SK-N-SH (cell line): Measurements from ENCODE around the gene COL26A1.

ENCODE experiments used
- CTCF ChIP-seq: fragments of 200-600 bp; sonication (generic); IDR thresholded peaks from 2 replicates; pipeline ENCODE4 v1.6.1; 2017; ENCODE audit warnings: antibody characterized with exemption, mild to moderate bottlenecking, moderate library complexity
- EP300 ChIP-seq, 2 experiments: IDR thresholded peaks; 2 replicates each; pipeline versions ENCODE4 v1.4.0 to v1.6.1; 2012; ENCODE audit warnings: borderline replicate concordance in 1 of 2, low read depth in 1 of 2, low read length in 1 of 2
- GABPA ChIP-seq: IDR thresholded peaks from 2 replicates; pipeline ENCODE4 v1.4.0; 2012; ENCODE audit warnings: low read depth, mild to moderate bottlenecking
- GATA2 ChIP-seq: sonication (generic); formaldehyde crosslinking; IDR thresholded peaks from 2 replicates; pipeline ENCODE4 v1.5.0; 2020; ENCODE audit warnings: mild to moderate bottlenecking, missing genetic modification reagents
- JUND ChIP-seq: IDR thresholded peaks from 2 replicates; pipeline ENCODE4 v1.4.0; 2012
- POLR2AphosphoS5 ChIP-seq: IDR thresholded peaks from 2 replicates; pipeline ENCODE4 v1.6.1; 2012; ENCODE audit warnings: low read depth, low read length
- RFX5 ChIP-seq: IDR thresholded peaks from 2 replicates; pipeline ENCODE4 v1.6.1; 2012; ENCODE audit warnings: mild to moderate bottlenecking, improper control_type of control experiment, low read length
- RXRA ChIP-seq: IDR thresholded peaks from 2 replicates; pipeline ENCODE4 v1.4.0; 2012; ENCODE audit warnings: low read depth, mild to moderate bottlenecking, borderline replicate concordance
- SIN3A ChIP-seq: IDR thresholded peaks from 2 replicates; pipeline ENCODE4 v1.6.1; 2012; ENCODE audit warnings: low read depth, mild to moderate bottlenecking, low read length, moderate library complexity, borderline replicate concordance
- SMC3 ChIP-seq: IDR thresholded peaks from 2 replicates; pipeline ENCODE4 v1.6.1; 2012; ENCODE audit warnings: low read depth, low read length, improper control_type of control experiment
- TAF1 ChIP-seq: IDR thresholded peaks from 2 replicates; pipeline ENCODE4 v1.6.1; 2012; ENCODE audit warnings: low read depth, mild to moderate bottlenecking, low read length, moderate library complexity, borderline replicate concordance
- USF1 ChIP-seq: IDR thresholded peaks from 2 replicates; pipeline ENCODE4 v1.4.0; 2012; ENCODE audit warnings: low read depth, borderline replicate concordance

- TF ChIP-seq SIN3A (no peak), TAF1 (no peak), CTCF (no peak), RFX5 (no peak), EP300 (IDR thresholded peaks at IDR 0.05; ENCODE audit: borderline replicate concordance in 1 of 2, low read depth in 1 of 2, low read length in 1 of 2) (no peak), USF1 (no peak), GABPA (no peak), GATA2 (no peak), JUND (no peak), SMC3 (no peak), POLR2AphosphoS5 (no peak), RXRA (no peak)
Observed at GRCh38 chr7:101479217-101479616, 116.5 kb downstream of the COL26A1 start.
